NCI-H1105 (cell line): Measurements from ENCODE around the gene CHCHD3.
"Not testable (repeated sequence)": the region's sequence is repeated elsewhere in the genome, so short reads cannot be mapped to it uniquely, and the experiment has no call there.

ENCODE experiments used
- DNase-seq: peaks from one replicate; lab custom pipeline; 2025; lab: John Stamatoyannopoulos, UW

The CHCHD3 gene

GRCh38 chr7:132902294-132902693 lies 179.6 kb downstream of the CHCHD3 start:
- not testable (repeated sequence) for DNase-seq

- no peak for DNase-seq
Measured at GRCh38 chr7:132901241-132901640, 180.6 kb downstream of the CHCHD3 start.

- DNase-seq: no peak
Measured at GRCh38 chr7:132899833-132900232, 182.1 kb downstream of the CHCHD3 start.

GRCh38 chr7:132898641-132899175 lies 183.2 kb downstream of the CHCHD3 start:
- DNase-seq: not testable (repeated sequence)

- no peak for DNase-seq
Measured at GRCh38 chr7:132897093-132897687, 184.7 kb downstream of the CHCHD3 start.

- DNase-seq: no peak
Measured at GRCh38 chr7:132895231-132895630, 186.7 kb downstream of the CHCHD3 start.

- DNase-seq: no peak
Measured at GRCh38 chr7:132893560-132893959, 188.3 kb downstream of the CHCHD3 start.

GRCh38 chr7:132892744-132893143 lies 189.1 kb downstream of the CHCHD3 start:
- DNase-seq: not testable (repeated sequence)

GRCh38 chr7:132891554-132891953 lies 190.3 kb downstream of the CHCHD3 start:
- DNase-seq: no peak

- DNase-seq: no peak
Measured at GRCh38 chr7:132882714-132883428, 199.0 kb downstream of the CHCHD3 start.

- no peak for DNase-seq
Measured at GRCh38 chr7:132881317-132881716, 200.6 kb downstream of the CHCHD3 start.

GRCh38 chr7:132879579-132879978 lies 202.3 kb downstream of the CHCHD3 start:
- no peak for DNase-seq

GRCh38 chr7:132878204-132878919 lies 203.5 kb downstream of the CHCHD3 start:
- DNase-seq: no peak

- DNase-seq: no peak
Measured at GRCh38 chr7:132877573-132877972, 204.3 kb downstream of the CHCHD3 start.

GRCh38 chr7:132876576-132876975 lies 205.3 kb downstream of the CHCHD3 start:
- no peak for DNase-seq

GRCh38 chr7:132872034-132872433 lies 209.9 kb downstream of the CHCHD3 start:
- DNase-seq: no peak

- no peak for DNase-seq
Measured at GRCh38 chr7:132871419-132871818, 210.5 kb downstream of the CHCHD3 start.

GRCh38 chr7:132869166-132869861 lies 212.6 kb downstream of the CHCHD3 start:
- no peak for DNase-seq

GRCh38 chr7:132866551-132866950 lies 215.3 kb downstream of the CHCHD3 start:
- no peak for DNase-seq

GRCh38 chr7:132866144-132866531 lies 215.8 kb downstream of the CHCHD3 start:
- DNase-seq: no peak

- no peak for DNase-seq
Measured at GRCh38 chr7:132865366-132866143, 216.3 kb downstream of the CHCHD3 start.
